HG03135 (cell line): ENCODE measurements around the gene SH2D4B.

ENCODE experiments used
- ATAC-seq: cut with Tn5 transposase; IDR thresholded peaks from one replicate; pipeline ENCODE4 v1.9.1; 2021; ENCODE audit warnings: mild to moderate bottlenecking, moderate library complexity; ENCODE audit not compliant: unreplicated experiment

Gene SH2D4B

DNA sequence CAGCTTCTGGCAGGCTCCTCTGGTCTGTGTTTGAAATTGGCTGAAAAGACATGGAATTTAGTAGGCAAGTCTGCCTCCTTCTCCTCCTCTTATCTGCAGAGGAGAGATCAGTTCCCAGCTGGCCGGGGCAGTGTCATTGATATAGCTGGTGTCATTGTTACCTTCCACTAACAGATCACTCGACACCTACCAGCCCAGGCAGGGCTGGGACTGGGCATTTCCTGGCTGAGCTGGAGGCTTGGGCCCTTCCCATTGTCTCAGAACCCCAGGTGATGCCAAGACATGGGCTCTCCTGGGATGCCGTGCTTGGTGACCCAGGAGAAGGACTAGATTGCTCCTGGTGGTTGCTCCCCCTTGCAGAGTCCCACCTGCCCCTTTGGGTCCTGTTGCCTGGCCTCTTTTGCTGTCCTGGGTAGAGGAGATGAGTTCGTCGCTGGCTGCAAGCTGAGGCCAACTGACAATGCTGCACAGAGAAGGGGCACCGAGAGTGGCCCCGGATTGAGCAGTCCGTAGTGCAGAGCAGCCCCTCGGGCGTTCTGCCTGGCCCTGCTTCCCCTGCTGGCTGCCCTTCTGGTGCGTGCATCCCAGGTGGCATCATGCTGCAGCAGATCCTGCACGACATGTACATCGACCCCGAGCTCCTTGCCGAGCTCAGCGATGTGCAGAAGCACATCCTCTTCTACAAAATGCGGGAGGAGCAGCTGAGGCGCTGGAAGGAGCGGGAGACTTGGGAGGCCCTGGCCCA, at the start of gene SH2D4B:
SH2D4B (plus strand) TSS at position 167 of the 745 bp plus-strand sequence; CDS start at position 597, 430 bp downstream.
- ATAC-seq = no peak

- no peak for ATAC-seq
Observed at GRCh38 chr10:80488539-80489066, 49.1 kb upstream of the SH2D4B start.

GRCh38 chr10:80489371-80490112, 48.2 kb upstream of the SH2D4B start:
- no peak for ATAC-seq

DNA sequence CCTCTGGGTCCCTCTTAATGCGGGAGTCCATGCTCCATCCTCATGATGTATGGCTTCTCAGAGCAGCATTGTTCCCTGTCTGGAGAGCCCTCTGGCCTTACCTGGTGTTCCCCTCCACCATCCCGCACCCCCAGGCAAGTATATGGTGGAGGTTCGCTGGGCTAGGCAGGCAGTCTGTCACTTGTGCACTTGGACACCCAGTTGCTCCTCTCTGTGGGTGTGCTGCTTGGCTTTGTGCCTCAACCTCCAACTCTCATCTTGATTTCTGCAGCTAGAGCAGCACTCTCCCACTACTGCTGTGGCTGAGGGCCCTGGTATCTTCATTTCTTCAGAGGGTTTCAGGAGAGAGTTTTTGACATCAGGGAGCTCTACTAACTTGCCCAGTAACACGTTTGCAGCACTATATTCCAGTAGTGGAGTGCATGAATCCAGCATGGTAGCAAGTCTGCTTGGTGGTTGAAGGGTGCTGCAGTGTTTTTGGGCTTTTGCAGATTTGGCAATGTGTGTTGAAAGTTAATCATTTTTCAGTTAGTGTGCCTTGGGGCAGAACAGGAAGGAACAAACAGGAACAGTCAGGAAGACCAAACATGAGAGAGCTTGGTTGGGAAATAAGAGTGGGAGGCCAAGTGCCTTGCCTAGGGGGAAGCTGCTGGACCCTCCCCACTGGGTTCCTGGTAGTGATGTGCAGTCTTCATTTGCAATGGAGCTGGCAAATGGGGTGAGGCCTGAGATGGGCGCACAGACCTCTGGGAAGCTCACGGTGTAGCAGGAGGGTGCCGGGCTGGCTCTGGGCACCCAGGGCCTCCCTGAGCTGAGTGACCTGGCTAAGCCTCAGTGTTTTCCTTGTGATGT, 46.2 kb upstream of the SH2D4B start:
- ATAC-seq = no peak

DNA sequence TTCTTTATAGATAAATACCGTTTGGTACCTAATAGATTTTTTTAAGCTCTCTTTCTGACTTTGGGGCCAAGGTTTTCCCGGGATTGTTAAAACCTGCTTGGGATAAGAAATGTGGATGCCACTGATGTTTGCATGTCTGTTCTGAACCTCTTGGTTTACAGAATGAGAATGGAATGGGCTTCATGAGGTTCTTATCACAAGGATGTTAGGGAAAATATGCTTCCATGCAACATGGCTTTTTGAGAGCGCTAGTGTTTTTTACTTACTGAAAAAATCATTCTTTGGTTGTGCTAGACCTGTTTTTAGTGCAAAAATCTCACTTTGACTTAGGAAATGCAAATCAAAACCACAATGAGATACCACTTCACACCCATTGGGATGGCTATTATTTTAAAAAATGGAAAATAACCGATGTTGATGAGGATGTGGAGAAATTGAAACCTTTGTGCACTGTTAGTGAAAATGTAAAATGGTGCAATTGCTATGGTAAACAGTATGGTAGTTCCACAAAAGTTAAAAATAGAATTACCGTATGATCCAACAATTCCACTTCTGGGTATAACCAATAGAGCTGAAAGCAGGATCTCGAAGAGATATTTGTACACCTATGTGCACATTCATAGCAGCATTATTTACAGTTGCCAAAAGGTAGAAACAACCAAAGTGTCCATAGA, 44.7 kb upstream of the SH2D4B start:
- ATAC-seq = peak; percentile 38

- peak; percentile 53 for ATAC-seq
Observed at GRCh38 chr10:80493522-80494051, 44.1 kb upstream of the SH2D4B start.

- ATAC-seq = no peak
Observed at GRCh38 chr10:80496555-80497172, 41.0 kb upstream of the SH2D4B start.

GRCh38 chr10:80497187-80498077, 40.3 kb upstream of the SH2D4B start:
- ATAC-seq = no peak

DNA sequence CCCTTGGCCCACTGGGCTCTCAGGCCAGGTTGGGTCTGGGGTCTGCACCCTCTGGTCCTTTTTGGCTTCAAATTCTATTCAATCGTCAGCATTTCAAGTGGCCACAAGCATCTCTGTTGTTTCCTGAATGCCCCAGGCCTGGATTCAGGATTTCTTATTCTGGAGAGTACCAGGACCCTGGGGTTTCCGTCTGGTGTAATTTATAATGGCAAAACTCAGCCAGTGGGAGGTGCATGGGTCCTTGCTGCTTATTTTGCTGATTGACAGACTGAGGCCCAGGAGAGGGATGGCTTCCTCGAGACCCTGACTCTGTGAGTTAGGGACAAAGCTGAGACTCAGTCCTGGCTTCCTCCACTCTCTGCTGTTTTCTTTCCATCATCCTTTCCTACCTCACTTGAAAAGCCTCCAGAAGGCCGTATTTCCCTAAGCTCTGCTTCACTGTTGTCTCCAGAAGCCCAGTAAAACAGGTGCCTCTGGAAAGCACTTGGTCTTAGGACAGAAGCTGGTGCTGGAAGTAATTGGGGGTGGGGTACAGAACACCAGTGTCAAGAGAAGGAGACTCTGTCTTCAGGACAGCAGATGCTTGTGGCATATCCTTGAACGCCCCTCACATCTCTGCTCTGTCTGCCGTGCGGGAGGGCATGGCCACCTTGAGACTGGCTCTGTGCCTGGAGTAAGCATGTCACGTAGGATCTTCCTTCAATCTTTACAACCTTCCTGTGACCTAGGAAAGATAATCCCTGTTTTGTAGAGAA, 39.4 kb upstream of the SH2D4B start:
- ATAC-seq = no peak

GRCh38 chr10:80498833-80499741, 38.6 kb upstream of the SH2D4B start:
- no peak for ATAC-seq

DNA sequence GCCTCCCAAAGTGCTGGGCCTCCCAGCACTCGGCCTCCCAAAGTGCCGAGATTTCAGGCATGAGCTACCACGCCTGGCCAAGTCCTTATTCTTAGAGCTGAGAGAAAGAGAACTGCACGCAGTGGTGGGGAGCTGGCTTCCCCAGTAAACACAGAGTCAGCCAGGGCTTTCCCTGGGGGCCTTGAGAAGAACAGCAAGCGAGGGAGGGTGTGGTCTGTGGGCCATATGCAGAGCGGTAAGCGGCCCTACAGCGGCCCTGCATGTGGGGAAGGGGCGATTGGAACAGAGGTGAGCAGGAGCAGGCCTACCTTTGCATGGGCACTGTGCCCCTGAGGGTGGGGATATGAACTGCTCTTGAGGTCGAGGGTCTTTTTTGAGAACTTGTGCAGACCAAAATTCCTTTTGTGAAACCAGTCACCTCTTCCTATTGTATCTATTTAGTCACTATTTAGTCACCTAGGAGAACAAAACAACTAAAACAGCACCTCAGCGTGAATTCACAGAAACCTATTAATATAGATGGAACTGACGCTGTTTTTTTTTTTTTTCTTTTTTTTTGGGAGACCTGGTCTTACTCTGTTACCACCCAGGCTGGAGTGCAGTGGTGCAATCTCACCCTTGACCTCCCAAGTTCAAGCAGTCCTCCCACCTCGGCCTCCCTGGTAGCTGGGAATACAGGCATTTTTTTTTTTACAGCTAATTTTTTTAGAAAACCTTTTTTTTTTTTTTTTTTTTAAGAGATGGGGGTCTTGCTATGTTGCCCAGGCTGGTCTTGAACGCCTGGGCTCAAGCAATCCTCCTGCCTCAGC, 36.9 kb upstream of the SH2D4B start:
- peak; percentile 80 for ATAC-seq

- no peak for ATAC-seq
Observed at GRCh38 chr10:80501381-80501912, 36.3 kb upstream of the SH2D4B start.

DNA sequence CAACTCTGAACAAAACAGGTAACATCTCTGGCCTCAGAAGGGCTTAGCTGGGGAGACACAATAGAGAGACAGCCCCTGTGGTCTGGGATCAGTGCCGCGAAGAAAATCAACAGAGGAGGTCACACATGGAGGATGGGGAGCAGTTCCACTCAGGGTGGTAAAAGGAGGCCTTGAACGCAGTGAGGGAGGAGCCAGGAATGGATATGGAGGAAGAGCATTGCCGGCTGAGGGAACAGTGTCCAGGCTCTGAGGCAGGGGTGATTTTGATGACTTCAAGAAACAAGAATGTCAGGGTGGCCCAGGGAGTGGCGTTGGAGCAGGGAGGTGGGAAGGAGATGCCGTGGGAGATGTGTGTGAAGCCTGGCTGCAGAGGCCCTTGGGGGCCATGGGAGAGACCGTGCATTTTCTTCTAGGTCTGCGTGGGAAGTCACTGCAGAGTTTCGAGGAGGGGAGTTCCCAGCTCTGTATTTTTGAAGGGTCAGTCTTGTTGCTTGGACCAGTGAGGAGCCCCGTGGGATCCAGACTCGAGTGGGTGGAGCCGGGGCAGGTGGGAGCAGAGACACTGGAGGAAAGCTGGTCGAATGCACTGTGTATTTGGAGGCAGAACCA, 35.7 kb upstream of the SH2D4B start:
- ATAC-seq = no peak

GRCh38 chr10:80502621-80503583, 34.8 kb upstream of the SH2D4B start:
- ATAC-seq = no peak
